Measurements from ENCODE around the gene ZNF223. TPM values are rescaled to one million over a fixed set of nuclear protein-coding genes. Genes with fewer than 3 reads are reported as not detected.

The ZNF223 gene
- total RNA-seq, 2 donors from 2014 or later, result 4.2 to 5.4 TPM

DNA sequence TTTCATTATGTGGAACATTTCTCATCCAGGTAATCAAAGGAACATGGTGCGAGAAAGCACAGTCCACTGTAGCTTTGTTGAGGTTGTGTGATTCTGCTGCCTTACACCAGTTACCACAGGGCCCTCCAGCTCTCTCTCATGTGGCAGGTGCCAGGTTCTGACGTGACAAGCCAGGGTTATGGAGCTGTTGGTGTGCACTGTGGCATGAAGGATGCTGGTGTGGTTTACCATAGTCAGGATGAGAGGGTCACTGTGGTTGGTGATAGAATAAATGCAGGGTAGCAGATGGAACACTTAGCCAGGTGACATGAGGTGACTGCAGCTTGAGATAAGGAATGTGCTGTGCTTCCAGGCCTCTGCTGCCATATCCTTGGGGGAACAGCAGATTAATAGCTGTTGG lies 7.4 kb downstream of the ZNF223 start:
- no peaks in the 10 kb centered on the region for H3K27me3 ChIP-seq
- H3K4me3 ChIP-seq, result no peak overlapping the region
- no peak overlapping the region for H3K27ac ChIP-seq
- H3K36me3 ChIP-seq, result peaks cover 66% of the 10 kb centered on the region
- no peak for DNase-seq (ENCODE audit: low spot score)
- H3K4me1 ChIP-seq, result no peaks in the 10 kb centered on the region
- peaks cover 0 to 1% of the 10 kb centered on the region in 2 donors for H3K9me3 ChIP-seq
- TF ChIP-seq, protein P1, sequence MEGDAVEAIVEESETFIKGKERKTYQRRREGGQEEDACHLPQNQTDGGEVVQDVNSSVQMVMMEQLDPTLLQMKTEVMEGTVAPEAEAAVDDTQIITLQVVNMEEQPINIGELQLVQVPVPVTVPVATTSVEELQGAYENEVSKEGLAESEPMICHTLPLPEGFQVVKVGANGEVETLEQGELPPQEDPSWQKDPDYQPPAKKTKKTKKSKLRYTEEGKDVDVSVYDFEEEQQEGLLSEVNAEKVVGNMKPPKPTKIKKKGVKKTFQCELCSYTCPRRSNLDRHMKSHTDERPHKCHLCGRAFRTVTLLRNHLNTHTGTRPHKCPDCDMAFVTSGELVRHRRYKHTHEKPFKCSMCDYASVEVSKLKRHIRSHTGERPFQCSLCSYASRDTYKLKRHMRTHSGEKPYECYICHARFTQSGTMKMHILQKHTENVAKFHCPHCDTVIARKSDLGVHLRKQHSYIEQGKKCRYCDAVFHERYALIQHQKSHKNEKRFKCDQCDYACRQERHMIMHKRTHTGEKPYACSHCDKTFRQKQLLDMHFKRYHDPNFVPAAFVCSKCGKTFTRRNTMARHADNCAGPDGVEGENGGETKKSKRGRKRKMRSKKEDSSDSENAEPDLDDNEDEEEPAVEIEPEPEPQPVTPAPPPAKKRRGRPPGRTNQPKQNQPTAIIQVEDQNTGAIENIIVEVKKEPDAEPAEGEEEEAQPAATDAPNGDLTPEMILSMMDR (IDR thresholded peaks at IDR 0.05), result no peak

DNA sequence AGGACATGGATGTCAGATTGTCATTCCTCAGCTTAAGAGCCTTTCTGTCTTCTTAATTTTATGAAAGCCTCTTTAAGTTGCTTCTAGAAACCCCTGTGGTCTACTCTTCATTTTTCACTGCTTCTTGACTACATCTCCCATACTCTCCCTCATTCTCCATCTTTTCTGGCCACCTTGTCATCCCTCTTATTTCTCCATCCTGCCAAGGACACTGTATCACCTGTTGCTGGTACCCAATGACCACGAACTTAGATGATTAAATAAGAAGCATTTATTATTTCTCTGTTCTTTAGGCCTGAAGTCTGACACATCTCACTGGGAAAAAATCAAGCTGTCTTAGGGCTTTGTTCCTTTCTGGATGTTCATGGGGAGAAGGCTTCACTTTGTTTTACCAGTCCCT lies 9.2 kb downstream of the ZNF223 start:
- Histone ChIP-seq H3K9me3 (peaks cover 0 to 19% of the 10 kb centered on the region in 2 donors), H3K36me3 (peaks cover 81% of the 10 kb centered on the region), H3K4me3 (no peak overlapping the region), H3K27ac (no peak overlapping the region), H3K4me1 (no peaks in the 10 kb centered on the region), H3K27me3 (no peaks in the 10 kb centered on the region)
- no peak for DNase-seq (ENCODE audit: low spot score)
- TF ChIP-seq, protein P1 (IDR thresholded peaks at IDR 0.05), result no peak

DNA sequence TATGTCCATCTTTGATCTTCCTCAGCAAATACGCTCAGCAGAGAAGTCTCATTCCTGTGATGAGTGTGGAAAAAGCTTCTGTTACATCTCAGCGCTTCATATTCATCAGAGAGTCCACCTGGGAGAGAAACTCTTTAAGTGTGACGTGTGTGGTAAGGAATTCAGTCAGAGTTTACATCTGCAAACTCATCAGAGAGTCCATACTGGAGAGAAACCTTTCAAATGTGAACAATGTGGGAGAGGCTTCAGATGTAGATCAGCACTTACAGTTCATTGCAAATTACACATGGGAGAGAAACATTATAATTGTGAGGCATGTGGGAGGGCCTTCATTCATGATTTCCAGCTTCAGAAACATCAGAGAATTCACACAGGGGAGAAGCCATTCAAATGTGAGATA lies 14.5 kb downstream of the ZNF223 start:
- Histone ChIP-seq H3K4me3 (no peak overlapping the region), H3K4me1 (peaks cover 0 to 2% of the 10 kb centered on the region in 2 donors), H3K9me3 (peaks cover 0 to 48% of the 10 kb centered on the region in 2 donors)

DNA sequence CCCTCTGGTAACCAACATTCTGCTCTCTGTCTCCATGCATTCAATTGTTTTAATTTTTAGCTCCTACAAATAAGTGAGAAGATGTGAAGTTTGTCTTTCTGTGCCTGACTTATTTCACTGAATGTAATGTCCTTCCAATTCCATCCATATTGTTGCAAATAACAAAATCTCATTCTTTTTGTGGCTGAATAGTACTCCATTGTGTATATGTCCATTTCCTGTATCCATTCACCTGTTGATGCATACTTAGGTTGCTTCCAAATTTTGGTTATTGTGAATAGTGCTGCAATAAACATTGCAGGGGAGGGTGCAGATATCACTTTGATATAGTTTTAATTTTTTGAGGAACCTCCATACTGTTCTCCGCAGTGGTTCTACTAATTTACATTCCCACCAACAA lies 17.6 kb downstream of the ZNF223 start:
- no peak overlapping the region for H3K4me3 ChIP-seq
- peaks cover 31% of the 10 kb centered on the region for H3K36me3 ChIP-seq
- H3K27ac ChIP-seq, result no peak overlapping the region
- no peak for DNase-seq (ENCODE audit: low spot score)
- H3K4me1 ChIP-seq, result peaks cover 0 to 16% of the 10 kb centered on the region in 2 donors
- H3K27me3 ChIP-seq, result no peaks in the 10 kb centered on the region
- TF ChIP-seq, protein P1 (IDR thresholded peaks at IDR 0.05), result no peak
- peaks cover 0 to 44% of the 10 kb centered on the region in 2 donors for H3K9me3 ChIP-seq

More for the DNA sequence above, 14.5 kb downstream of the ZNF223 start:
- Histone ChIP-seq H3K36me3 (peaks cover 63% of the 10 kb centered on the region), H3K27me3 (no peaks in the 10 kb centered on the region), H3K27ac (no peak overlapping the region)
- TF ChIP-seq, protein P1 (IDR thresholded peaks at IDR 0.05), result no peak
- no peak for DNase-seq (ENCODE audit: low spot score)

DNA sequence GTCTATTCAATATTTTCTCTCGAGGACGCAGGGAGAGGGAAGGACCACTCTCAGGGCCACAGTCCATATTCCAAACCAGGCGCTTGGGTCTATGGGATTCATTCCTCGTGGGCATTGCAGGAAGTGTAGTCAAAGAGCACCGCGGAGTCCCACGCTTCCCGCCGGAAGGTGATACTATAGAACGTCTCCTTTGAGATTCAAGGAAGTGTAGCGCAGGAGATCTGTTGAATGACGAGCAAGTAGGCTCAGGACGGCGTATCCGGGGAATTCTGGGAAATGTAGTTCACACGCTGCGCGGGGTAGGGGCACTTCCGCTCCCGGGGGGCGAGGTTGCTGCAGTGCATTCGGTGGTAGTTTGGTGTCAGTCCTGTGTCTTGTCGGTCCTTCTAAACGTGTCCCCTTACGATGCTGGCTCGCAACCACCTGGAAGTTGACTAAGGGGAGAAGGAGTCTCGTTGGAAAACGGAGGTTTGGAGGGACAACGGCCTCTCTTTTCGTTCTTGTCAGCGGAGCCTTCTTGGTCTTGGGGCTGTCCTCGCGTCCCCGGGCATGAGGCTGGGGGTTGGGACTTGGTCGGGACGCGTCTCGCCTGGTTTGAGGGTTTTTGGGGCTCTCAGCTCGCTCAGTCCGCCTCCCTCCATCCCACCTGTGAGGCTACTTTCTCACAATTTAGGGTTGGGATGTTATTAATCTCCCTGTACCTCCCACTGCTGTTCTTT lies 20.1 kb downstream of the ZNF223 start, which contains the start of gene ZNF284:
Gene ZNF284 (plus strand): TSS at position 336 of the 719 bp plus-strand sequence. CDS start 4,231 bp downstream, outside the sequence.
- Histone ChIP-seq H3K36me3 (peaks cover 9% of the 10 kb centered on the region), H3K27me3 (no peaks in the 10 kb centered on the region), H3K4me1 (peaks cover 0 to 16% of the 10 kb centered on the region in 2 donors), H3K4me3 (peak within 1 kb of the TSS; percentile 56 to 72), H3K9me3 (peaks cover 0 to 19% of the 10 kb centered on the region in 2 donors), H3K27ac (peak within 1 kb of the TSS in 1 of 2 donors; percentile 54)
- TF ChIP-seq, protein P1 (IDR thresholded peaks at IDR 0.05), result no peak
- DNase-seq (ENCODE audit: low spot score), result peak; percentile 86
